ENCODE data around the gene NHLRC2.
"Not testable (repeated sequence)": the region's sequence is repeated elsewhere in the genome, so short reads cannot be mapped to it uniquely, and the experiment has no call there.

Gene NHLRC2

GRCh38 chr10:113854013-113854760 lies at the start of gene NHLRC2, which contains the start of gene DCLRE1A:
NHLRC2 (plus strand) TSS chr10:113854661; CDS start chr10:113854873, 212 bp downstream.
DCLRE1A (minus strand) TSS chr10:113854082; CDS start chr10:113853182, 900 bp downstream.
- DNase-seq (ENCODE audit: low spot score), result peak; percentile 78

- DNase-seq (ENCODE audit: low spot score), result no peak
Measured at GRCh38 chr10:113806503-113806902, 48.0 kb upstream of the NHLRC2 start.

GRCh38 chr10:113808168-113808567 lies 46.3 kb upstream of the NHLRC2 start:
- DNase-seq (ENCODE audit: low spot score), result no peak

GRCh38 chr10:113814700-113815099 lies 39.8 kb upstream of the NHLRC2 start:
- DNase-seq (ENCODE audit: low spot score), result not testable (repeated sequence)

GRCh38 chr10:113819989-113820388 lies 34.5 kb upstream of the NHLRC2 start:
- DNase-seq (ENCODE audit: low spot score), result no peak

- no peak for DNase-seq (ENCODE audit: low spot score)
Measured at GRCh38 chr10:113820507-113820906, 34.0 kb upstream of the NHLRC2 start.

GRCh38 chr10:113821306-113821705 lies 33.2 kb upstream of the NHLRC2 start:
- not testable (repeated sequence) for DNase-seq (ENCODE audit: low spot score)

GRCh38 chr10:113822174-113822573 lies 32.3 kb upstream of the NHLRC2 start:
- no peak for DNase-seq (ENCODE audit: low spot score)

- DNase-seq (ENCODE audit: low spot score), result no peak
Measured at GRCh38 chr10:113823389-113823788, 31.1 kb upstream of the NHLRC2 start.

- no peak for DNase-seq (ENCODE audit: low spot score)
Measured at GRCh38 chr10:113825791-113826190, 28.7 kb upstream of the NHLRC2 start.

GRCh38 chr10:113828567-113828966 lies 25.9 kb upstream of the NHLRC2 start:
- not testable (repeated sequence) for DNase-seq (ENCODE audit: low spot score)

- DNase-seq (ENCODE audit: low spot score), result no peak
Measured at GRCh38 chr10:113842171-113842570, 12.3 kb upstream of the NHLRC2 start.

GRCh38 chr10:113843972-113844485 lies 10.4 kb upstream of the NHLRC2 start:
- peak; percentile 29 for DNase-seq (ENCODE audit: low spot score)

GRCh38 chr10:113846036-113846435 lies 8.4 kb upstream of the NHLRC2 start:
- DNase-seq (ENCODE audit: low spot score), result no peak

GRCh38 chr10:113849140-113849803 lies 5.2 kb upstream of the NHLRC2 start:
- DNase-seq (ENCODE audit: low spot score), result no peak

- DNase-seq (ENCODE audit: low spot score), result no peak
Measured at GRCh38 chr10:113849946-113850345, 4.5 kb upstream of the NHLRC2 start.

- no peak for DNase-seq (ENCODE audit: low spot score)
Measured at GRCh38 chr10:113853578-113854012, 866 bp upstream of the NHLRC2 start.

- DNase-seq (ENCODE audit: low spot score), result peak; percentile 38
Measured at GRCh38 chr10:113854761-113855588, 514 bp downstream of the NHLRC2 start.

GRCh38 chr10:113856563-113856962 lies 2.1 kb downstream of the NHLRC2 start:
- no peak for DNase-seq (ENCODE audit: low spot score)

GRCh38 chr10:113857210-113857609 lies 2.7 kb downstream of the NHLRC2 start:
- DNase-seq (ENCODE audit: low spot score), result no peak

GRCh38 chr10:113858541-113858940 lies 4.1 kb downstream of the NHLRC2 start:
- no peak for DNase-seq (ENCODE audit: low spot score)

GRCh38 chr10:113859261-113859660 lies 4.8 kb downstream of the NHLRC2 start:
- no peak for DNase-seq (ENCODE audit: low spot score)
